ENCODE results near the gene ERFL. TPM values are rescaled to one million over a fixed set of nuclear protein-coding genes. Genes with fewer than 3 reads are reported as not detected.

Gene ERFL
- total RNA-seq, 2 experiments from 2014 or later = 1.7 to 1.9 TPM

- Mint-ChIP-seq H3K27me3 (peaks cover 11% of the 10 kb centered on the region), H3K9me3 (ENCODE audit: low read depth) (no peaks in the 10 kb centered on the region), H3K27ac (no peak overlapping the region), H3K4me1 (peaks cover 32% of the 10 kb centered on the region), H3K36me3 (ENCODE audit: low read depth) (no peaks in the 10 kb centered on the region), H3K4me3 (no peak overlapping the region)
- DNase-seq = no peak
- intact Hi-C loops (cut with DNase I, micrococcal nuclease) = loop anchor here in 1 of 2 experiments (5.0 kb wide), 1 partner anchor 39 kb away; no protein-coding TSS in a partner anchor
- ChIA-PET CTCF (no interaction called here), POLR2A (no interaction called here)
- ATAC-seq = no peak
Measured at GRCh38 chr19:41926028-41926762, 2.1 kb downstream of the ERFL start.

- ATAC-seq (no peak), DNase-seq (peak; percentile 4)
- H3K27me3 Mint-ChIP-seq = peaks cover 12% of the 10 kb centered on the region
- H3K27ac Mint-ChIP-seq = no peak overlapping the region
- intact Hi-C loops (cut with DNase I, micrococcal nuclease) = loop anchor here in 1 of 2 experiments (5.0 kb wide), 1 partner anchor 38 kb away; no protein-coding TSS in a partner anchor
- H3K9me3 Mint-ChIP-seq (ENCODE audit: low read depth) = no peaks in the 10 kb centered on the region
- ChIA-PET POLR2A (no interaction called here), CTCF (interaction anchor here (0.9 kb wide), 1 partner anchor 34 kb away, joined by 3 read pairs; the partner anchor contains the start of gene RABAC1)
- H3K4me3 Mint-ChIP-seq = no peak overlapping the region
- peaks cover 30% of the 10 kb centered on the region for H3K4me1 Mint-ChIP-seq
- no peaks in the 10 kb centered on the region for H3K36me3 Mint-ChIP-seq (ENCODE audit: low read depth)
Measured at GRCh38 chr19:41925208-41926003, 2.8 kb downstream of the ERFL start.

GRCh38 chr19:41924151-41925145 lies 3.8 kb downstream of the ERFL start:
- Mint-ChIP-seq H3K9me3 (ENCODE audit: low read depth) (no peaks in the 10 kb centered on the region), H3K4me3 (no peak overlapping the region), H3K36me3 (ENCODE audit: low read depth) (no peaks in the 10 kb centered on the region), H3K4me1 (peaks cover 25% of the 10 kb centered on the region), H3K27me3 (peaks cover 12% of the 10 kb centered on the region), H3K27ac (no peak overlapping the region)
- no peak for DNase-seq
- intact Hi-C loops (cut with DNase I, micrococcal nuclease) = loop anchor here in 1 of 2 experiments (5.0 kb wide), 1 partner anchor 37 kb away; no protein-coding TSS in a partner anchor
- POLR2A ChIA-PET = no interaction called here
- CTCF ChIA-PET = interaction anchor here (0.9 kb wide), 1 partner anchor 35 kb away, joined by 3 read pairs; the partner anchor contains the start of gene RABAC1
- ATAC-seq = no peak

- no peaks in the 10 kb centered on the region for H3K9me3 Mint-ChIP-seq (ENCODE audit: low read depth)
- H3K27ac Mint-ChIP-seq = no peak overlapping the region
- intact Hi-C loops (cut with DNase I, micrococcal nuclease) = no loop called here
- H3K27me3 Mint-ChIP-seq = peaks cover 12% of the 10 kb centered on the region
- ATAC-seq (no peak), DNase-seq (no peak)
- ChIA-PET CTCF (no interaction called here), POLR2A (no interaction called here)
- H3K4me1 Mint-ChIP-seq = peaks cover 18% of the 10 kb centered on the region
- no peaks in the 10 kb centered on the region for H3K36me3 Mint-ChIP-seq (ENCODE audit: low read depth)
- H3K4me3 Mint-ChIP-seq = no peak overlapping the region
Measured at GRCh38 chr19:41923045-41923788, 5.0 kb downstream of the ERFL start.

- DNase-seq (no peak), ATAC-seq (no peak)
- ChIA-PET CTCF (interaction anchor here (0.7 kb wide), 1 partner anchor 12 kb away, joined by 3 read pairs; no protein-coding TSS in a partner anchor), POLR2A (interaction anchor here (0.6 kb wide), 1 partner anchor 22 kb away, joined by 3 read pairs; no protein-coding TSS in a partner anchor)
- intact Hi-C loops (cut with DNase I, micrococcal nuclease) = no loop called here
- Mint-ChIP-seq H3K27ac (no peak overlapping the region), H3K4me1 (peaks cover 18% of the 10 kb centered on the region), H3K27me3 (peaks cover 12% of the 10 kb centered on the region), H3K4me3 (no peak overlapping the region), H3K36me3 (ENCODE audit: low read depth) (no peaks in the 10 kb centered on the region), H3K9me3 (ENCODE audit: low read depth) (no peaks in the 10 kb centered on the region)
Measured at GRCh38 chr19:41922585-41922984, 5.7 kb downstream of the ERFL start.

GRCh38 chr19:41921577-41922576 lies 6.4 kb downstream of the ERFL start:
- Mint-ChIP-seq H3K27ac (no peak overlapping the region), H3K27me3 (peaks cover 12% of the 10 kb centered on the region), H3K9me3 (ENCODE audit: low read depth) (no peaks in the 10 kb centered on the region), H3K4me3 (no peak overlapping the region), H3K36me3 (ENCODE audit: low read depth) (no peaks in the 10 kb centered on the region), H3K4me1 (peaks cover 18% of the 10 kb centered on the region)
- CTCF ChIA-PET = interaction anchor here (0.7 to 0.9 kb wide), 2 partner anchors 12 to 35 kb away, joined by 3 to 4 read pairs; no protein-coding TSS in a partner anchor
- ATAC-seq = no peak
- POLR2A ChIA-PET = interaction anchor here (0.6 kb wide), 1 partner anchor 23 kb away, joined by 3 read pairs; no protein-coding TSS in a partner anchor
- intact Hi-C loops (cut with DNase I, micrococcal nuclease) = no loop called here
- no peak for DNase-seq

GRCh38 chr19:41920882-41921576 lies 7.2 kb downstream of the ERFL start:
- Mint-ChIP-seq H3K9me3 (ENCODE audit: low read depth) (no peaks in the 10 kb centered on the region), H3K4me3 (no peak overlapping the region), H3K27me3 (peaks cover 12% of the 10 kb centered on the region), H3K4me1 (peaks cover 18% of the 10 kb centered on the region), H3K27ac (no peak overlapping the region), H3K36me3 (ENCODE audit: low read depth) (no peaks in the 10 kb centered on the region)
- POLR2A ChIA-PET = no interaction called here
- no peak for DNase-seq
- intact Hi-C loops (cut with DNase I, micrococcal nuclease) = no loop called here
- CTCF ChIA-PET = interaction anchor here (0.9 kb wide), 1 partner anchor 34 kb away, joined by 4 read pairs; no protein-coding TSS in a partner anchor
- ATAC-seq = peak; percentile 23

GRCh38 chr19:41919948-41920712 lies 8.1 kb downstream of the ERFL start:
- ATAC-seq (peak; percentile 21), DNase-seq (no peak)
- Mint-ChIP-seq H3K27me3 (peaks cover 12% of the 10 kb centered on the region), H3K27ac (no peak overlapping the region), H3K9me3 (ENCODE audit: low read depth) (no peaks in the 10 kb centered on the region), H3K36me3 (ENCODE audit: low read depth) (no peaks in the 10 kb centered on the region), H3K4me1 (peaks cover 18% of the 10 kb centered on the region), H3K4me3 (no peak overlapping the region)
- intact Hi-C loops (cut with DNase I, micrococcal nuclease) = no loop called here
- POLR2A ChIA-PET = interaction anchor here (0.6 kb wide), 1 partner anchor 307 kb away, joined by 3 read pairs; no protein-coding TSS in a partner anchor
- CTCF ChIA-PET = interaction anchor here (1.1 kb wide), 1 partner anchor 17 kb away, joined by 5 read pairs; no protein-coding TSS in a partner anchor
